Measurements from ENCODE around the gene FBXW8.

Gene FBXW8

GRCh38 chr12:116918464-116918863 lies 7.7 kb downstream of the FBXW8 start:
- TF ChIP-seq CTCF (IDR thresholded peaks at IDR 0.05; ENCODE audit: low read depth, low read length): no peak
- H3K4me3 ChIP-seq (ENCODE audit: low read depth, low read length): no peak overlapping the region

- TF ChIP-seq CTCF (IDR thresholded peaks at IDR 0.05; ENCODE audit: low read depth, low read length): no peak
- H3K4me3 ChIP-seq (ENCODE audit: low read depth, low read length): no peak overlapping the region
Measured at GRCh38 chr12:116919247-116919661, 8.5 kb downstream of the FBXW8 start.

- no peak for TF ChIP-seq CTCF (IDR thresholded peaks at IDR 0.05; ENCODE audit: low read depth, low read length)
- no peak overlapping the region for H3K4me3 ChIP-seq (ENCODE audit: low read depth, low read length)
Measured at GRCh38 chr12:116919706-116920485, 9.1 kb downstream of the FBXW8 start.

- no peak overlapping the region for H3K4me3 ChIP-seq (ENCODE audit: low read depth, low read length)
- no peak for TF ChIP-seq CTCF (IDR thresholded peaks at IDR 0.05; ENCODE audit: low read depth, low read length)
Measured at GRCh38 chr12:116920939-116921338, 10.2 kb downstream of the FBXW8 start.

GRCh38 chr12:116922194-116922897 lies 11.6 kb downstream of the FBXW8 start:
- TF ChIP-seq CTCF (IDR thresholded peaks at IDR 0.05; ENCODE audit: low read depth, low read length): no peak
- no peak overlapping the region for H3K4me3 ChIP-seq (ENCODE audit: low read depth, low read length)

GRCh38 chr12:116924558-116925453 lies 14.1 kb downstream of the FBXW8 start:
- TF ChIP-seq CTCF (IDR thresholded peaks at IDR 0.05; ENCODE audit: low read depth, low read length): no peak
- no peak overlapping the region for H3K4me3 ChIP-seq (ENCODE audit: low read depth, low read length)

Measured in WI38 (cell line).